ENCODE results near the gene SLC2A9. TPM values are rescaled to one million over a fixed set of nuclear protein-coding genes. Genes with fewer than 3 reads are reported as not detected.

SLC2A9 gene
- total RNA-seq, 2 donors from 2014 or later: 9.1 to 17.5 TPM

DNA sequence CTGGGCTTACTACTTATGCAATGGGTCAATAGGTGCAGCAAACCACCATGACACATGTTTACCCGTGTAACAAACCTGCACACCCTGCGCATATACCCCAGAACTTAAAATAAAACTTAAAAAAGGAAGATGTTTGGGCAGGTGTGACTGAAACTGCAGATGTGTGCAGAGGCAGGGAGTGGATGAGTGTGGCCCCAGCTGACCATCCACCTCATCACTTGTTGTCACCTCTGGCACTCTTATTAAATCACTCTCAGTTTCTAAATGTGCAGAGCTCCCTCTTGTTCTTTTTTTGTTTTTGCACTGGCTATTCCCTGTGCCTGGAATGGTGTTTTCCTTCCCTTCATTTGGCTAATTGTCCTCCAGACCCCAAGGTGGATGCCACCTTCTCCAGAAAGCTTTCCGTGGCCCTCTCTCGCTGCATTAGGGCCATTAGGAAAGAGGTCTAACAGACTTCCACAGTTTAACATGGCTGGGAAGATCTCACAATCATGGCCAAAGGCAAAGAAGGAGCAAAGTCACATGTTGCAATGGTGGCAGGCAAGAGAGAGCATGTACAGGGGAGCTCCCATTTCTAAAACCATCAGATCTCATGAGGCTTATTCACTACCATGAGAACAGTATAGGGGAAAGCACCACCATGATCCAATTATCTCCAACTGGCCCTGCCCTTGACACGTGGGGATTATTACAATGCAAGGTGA lies 58.5 kb downstream of the SLC2A9 start:
- TF ChIP-seq, protein P1, sequence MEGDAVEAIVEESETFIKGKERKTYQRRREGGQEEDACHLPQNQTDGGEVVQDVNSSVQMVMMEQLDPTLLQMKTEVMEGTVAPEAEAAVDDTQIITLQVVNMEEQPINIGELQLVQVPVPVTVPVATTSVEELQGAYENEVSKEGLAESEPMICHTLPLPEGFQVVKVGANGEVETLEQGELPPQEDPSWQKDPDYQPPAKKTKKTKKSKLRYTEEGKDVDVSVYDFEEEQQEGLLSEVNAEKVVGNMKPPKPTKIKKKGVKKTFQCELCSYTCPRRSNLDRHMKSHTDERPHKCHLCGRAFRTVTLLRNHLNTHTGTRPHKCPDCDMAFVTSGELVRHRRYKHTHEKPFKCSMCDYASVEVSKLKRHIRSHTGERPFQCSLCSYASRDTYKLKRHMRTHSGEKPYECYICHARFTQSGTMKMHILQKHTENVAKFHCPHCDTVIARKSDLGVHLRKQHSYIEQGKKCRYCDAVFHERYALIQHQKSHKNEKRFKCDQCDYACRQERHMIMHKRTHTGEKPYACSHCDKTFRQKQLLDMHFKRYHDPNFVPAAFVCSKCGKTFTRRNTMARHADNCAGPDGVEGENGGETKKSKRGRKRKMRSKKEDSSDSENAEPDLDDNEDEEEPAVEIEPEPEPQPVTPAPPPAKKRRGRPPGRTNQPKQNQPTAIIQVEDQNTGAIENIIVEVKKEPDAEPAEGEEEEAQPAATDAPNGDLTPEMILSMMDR (IDR thresholded peaks at IDR 0.05): no peak

DNA sequence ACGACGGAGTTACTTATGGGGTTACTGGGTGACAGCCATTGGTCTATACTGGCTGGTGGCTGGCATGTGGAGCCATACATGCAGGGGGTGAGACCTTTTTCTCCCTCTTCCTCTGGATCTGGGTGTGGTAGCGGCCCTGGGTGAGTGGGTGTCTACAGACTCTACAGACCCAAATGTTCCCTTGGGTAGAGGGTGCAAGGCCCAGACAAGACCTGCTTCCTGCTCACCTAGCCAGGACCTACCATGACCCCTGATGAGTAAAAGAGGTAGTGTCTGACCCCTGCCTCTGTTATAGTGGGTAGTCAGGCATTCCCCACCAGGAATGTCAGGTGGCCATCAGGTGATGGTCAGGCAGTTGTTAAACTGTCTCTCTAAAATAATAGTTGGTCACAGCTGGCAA lies 66.8 kb downstream of the SLC2A9 start:
- no peak overlapping the region for H3K27ac ChIP-seq
- TF ChIP-seq, protein P1 (IDR thresholded peaks at IDR 0.05): no peak
- no peaks in the 10 kb centered on the region for H3K36me3 ChIP-seq
- no peaks in the 10 kb centered on the region for H3K9me3 ChIP-seq
- H3K4me1 ChIP-seq (ENCODE audit: control insufficient read depth in 1 of 2, low read depth in 2 of 2): no peaks in the 10 kb centered on the region
- ATAC-seq (ENCODE audit: insufficient number of reproducible peaks, low FRiP score, low read depth) (no peak), DNase-seq (ENCODE audit: low spot score) (no peak)
- H3K4me3 ChIP-seq: no peak overlapping the region
- H3K27me3 ChIP-seq (replicated peaks; ENCODE audit: insufficient read depth): no peaks in the 10 kb centered on the region

More for the DNA sequence above, 58.5 kb downstream of the SLC2A9 start:
- Histone ChIP-seq H3K4me1 (ENCODE audit: control insufficient read depth in 1 of 2, low read depth in 2 of 2) (no peaks in the 10 kb centered on the region), H3K4me3 (no peak overlapping the region), H3K27ac (no peak overlapping the region), H3K36me3 (no peaks in the 10 kb centered on the region), H3K9me3 (no peaks in the 10 kb centered on the region), H3K27me3 (replicated peaks; ENCODE audit: insufficient read depth) (no peaks in the 10 kb centered on the region)
- ATAC-seq (ENCODE audit: insufficient number of reproducible peaks, low FRiP score, low read depth) (no peak), DNase-seq (ENCODE audit: low spot score) (no peak)

DNA sequence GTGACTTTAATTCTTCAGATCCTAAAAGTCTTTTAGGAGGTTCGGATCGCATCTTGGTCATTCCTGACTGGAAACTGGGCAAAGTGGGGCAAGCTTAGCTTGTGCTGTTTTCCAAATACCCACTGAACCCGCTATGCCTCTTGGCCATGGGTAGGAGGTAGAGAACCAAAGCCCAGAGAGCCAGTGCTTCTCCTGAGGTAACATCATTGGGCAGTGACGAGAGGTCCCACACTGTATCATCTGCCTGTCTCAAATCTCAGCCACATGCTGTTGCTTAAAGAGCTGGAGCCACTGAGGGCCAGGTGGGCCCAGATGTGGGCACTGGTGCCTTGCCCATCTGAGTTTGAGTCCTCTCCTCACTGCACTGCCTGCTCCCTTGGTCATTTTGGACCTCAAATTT lies 68.2 kb downstream of the SLC2A9 start:
- no peak overlapping the region for H3K27ac ChIP-seq
- H3K9me3 ChIP-seq: no peaks in the 10 kb centered on the region
- H3K4me1 ChIP-seq (ENCODE audit: control insufficient read depth in 1 of 2, low read depth in 2 of 2): no peaks in the 10 kb centered on the region
- no peaks in the 10 kb centered on the region for H3K27me3 ChIP-seq (replicated peaks; ENCODE audit: insufficient read depth)
- ATAC-seq (ENCODE audit: insufficient number of reproducible peaks, low FRiP score, low read depth) (no peak), DNase-seq (ENCODE audit: low spot score) (no peak)
- H3K4me3 ChIP-seq: no peak overlapping the region
- no peaks in the 10 kb centered on the region for H3K36me3 ChIP-seq
- TF ChIP-seq, protein P1 (IDR thresholded peaks at IDR 0.05): no peak

DNA sequence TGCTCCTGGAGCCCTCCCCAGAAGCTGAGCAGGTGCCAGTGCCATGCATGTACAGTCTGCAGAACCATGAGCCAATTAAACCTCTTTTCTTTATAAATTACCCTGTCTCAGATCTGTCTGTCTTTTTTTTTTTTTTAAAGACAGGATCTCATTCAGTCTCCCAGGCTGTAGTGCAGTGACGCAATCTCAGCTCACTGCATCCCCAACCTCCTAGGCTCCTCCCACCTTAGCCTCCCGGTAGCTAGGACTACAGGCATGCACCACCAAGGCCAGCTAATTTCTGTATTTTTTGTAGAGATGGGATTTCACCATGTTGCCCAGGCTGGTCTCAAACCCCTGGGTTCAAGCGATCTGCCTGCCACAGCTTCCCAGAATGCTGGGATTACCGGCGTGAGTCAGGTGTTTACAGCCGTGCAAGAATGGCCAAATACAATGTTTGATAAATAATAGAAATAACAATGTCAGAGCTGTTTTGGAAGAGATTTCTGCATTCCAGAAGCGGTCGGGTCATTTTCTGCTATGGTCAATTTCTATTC lies 68.8 kb downstream of the SLC2A9 start:
- no peak for DNase-seq (ENCODE audit: low spot score)
- Histone ChIP-seq H3K9me3 (no peaks in the 10 kb centered on the region), H3K27me3 (replicated peaks; ENCODE audit: insufficient read depth) (no peaks in the 10 kb centered on the region), H3K4me1 (ENCODE audit: control insufficient read depth in 1 of 2, low read depth in 2 of 2) (no peaks in the 10 kb centered on the region), H3K36me3 (no peaks in the 10 kb centered on the region), H3K27ac (no peak overlapping the region), H3K4me3 (no peak overlapping the region)
- TF ChIP-seq, protein P1 (IDR thresholded peaks at IDR 0.05): no peak
- ATAC-seq (ENCODE audit: insufficient number of reproducible peaks, low FRiP score, low read depth): no peak

DNA sequence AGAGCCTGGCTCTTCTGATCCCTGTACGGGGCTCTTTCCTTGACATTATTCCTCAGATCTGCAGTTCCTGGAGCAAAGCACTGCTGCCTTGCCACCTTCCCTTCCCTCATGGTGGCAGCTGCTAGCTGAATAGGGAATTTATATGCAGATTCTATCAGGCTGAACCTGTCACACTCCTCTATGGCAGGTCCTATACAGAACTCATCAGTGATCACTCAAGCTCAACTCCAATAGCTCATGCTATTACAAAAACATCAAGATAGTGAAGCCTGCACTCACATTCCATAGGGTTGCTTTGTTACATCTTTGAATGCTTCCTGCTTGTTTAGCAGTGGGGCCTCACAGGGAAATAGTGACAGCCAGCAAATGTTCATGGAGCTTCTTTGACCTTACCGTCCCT lies 71.7 kb downstream of the SLC2A9 start:
- H3K27ac ChIP-seq: no peak overlapping the region
- no peaks in the 10 kb centered on the region for H3K36me3 ChIP-seq
- no peak for ATAC-seq (ENCODE audit: insufficient number of reproducible peaks, low FRiP score, low read depth)
- H3K9me3 ChIP-seq: no peaks in the 10 kb centered on the region
- TF ChIP-seq, protein P1 (IDR thresholded peaks at IDR 0.05): no peak
- no peaks in the 10 kb centered on the region for H3K4me1 ChIP-seq (ENCODE audit: control insufficient read depth in 1 of 2, low read depth in 2 of 2)
- no peak overlapping the region for H3K4me3 ChIP-seq
- H3K27me3 ChIP-seq (replicated peaks; ENCODE audit: insufficient read depth): no peaks in the 10 kb centered on the region
- no peak for DNase-seq (ENCODE audit: low spot score)

Measured in thoracic aorta (tissue), 2 donors.